ENCODE results near the gene NTRK3.

GRCh38 chr15:88256279-88257230 lies at the start of gene NTRK3:
- TF ChIP-seq CTCF (IDR thresholded peaks at IDR 0.05), result no peak
- TF ChIP-seq POLR2A (IDR thresholded peaks at IDR 0.05), result no peak
- TF ChIP-seq POLR2AphosphoS5 (IDR thresholded peaks at IDR 0.05), result no peak

Data from upper lobe of left lung (tissue), 4 donors.